Astrocyte of the cerebellum (primary cell): ENCODE data around the gene RAVER1.

ENCODE experiments used
- DNase-seq: peaks from one replicate; pipeline ENCODE4 v3.0.0-alpha.2; 2011; ENCODE audit warnings: low read depth
- H3K4me3 ChIP-seq: 2 replicates; pipeline ENCODE4 v1.5.1; 2011; ENCODE audit warnings: mild to moderate bottlenecking, low read depth, low read length, moderate library complexity
- CTCF ChIP-seq: IDR thresholded peaks from 2 replicates; pipeline ENCODE4 v1.5.1; 2012; ENCODE audit warnings: low read length, low read depth, moderate library complexity, mild to moderate bottlenecking; ENCODE audit errors: missing control alignments
- in situ Hi-C: cut with HindIII; loops from 2 replicates; pipeline ENCODE4 v1.10.0; 2017; ENCODE audit warnings: low sequenced_read_pairs

Gene RAVER1

GRCh38 chr19:10361569-10362011 lies 28.3 kb upstream of the RAVER1 start:
- no peak for DNase-seq
- H3K4me3 ChIP-seq: no peak overlapping the region
- in situ Hi-C loops: no loop called here
- no peak for TF ChIP-seq CTCF

- no peak for DNase-seq
- TF ChIP-seq CTCF: no peak
- H3K4me3 ChIP-seq: no peak overlapping the region
- in situ Hi-C loops: no loop called here
Observed at GRCh38 chr19:10356431-10356830, 23.1 kb upstream of the RAVER1 start.

DNA sequence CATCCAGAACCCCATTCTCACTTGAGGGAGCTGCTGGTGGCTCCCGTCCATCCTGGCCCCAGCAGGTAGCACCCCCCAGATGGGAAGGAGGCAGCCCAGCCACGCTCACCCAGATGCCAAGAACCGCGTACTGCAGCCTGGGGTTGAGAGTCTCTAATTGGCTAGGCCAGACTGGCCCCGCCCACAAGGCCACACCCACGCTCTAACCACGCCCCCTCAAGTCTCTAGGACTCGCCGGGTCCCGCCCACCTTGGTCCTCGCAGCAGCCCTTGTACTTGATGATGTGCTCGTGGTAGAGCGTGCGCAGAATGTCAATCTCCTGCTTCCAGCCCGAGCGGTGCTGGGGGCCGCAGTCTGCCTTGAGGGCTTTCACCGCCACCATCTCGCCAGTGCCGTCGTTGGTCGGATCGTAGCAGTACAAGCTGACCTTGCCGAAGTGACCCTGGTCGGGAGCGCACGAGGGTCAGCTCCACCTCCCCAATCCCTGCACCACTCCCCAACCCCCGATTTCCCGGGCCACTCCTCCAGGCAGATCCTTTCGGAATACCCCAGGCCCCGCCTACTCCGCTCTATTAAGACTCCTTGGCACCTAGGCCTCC lies 20.6 kb upstream of the RAVER1 start:
- in situ Hi-C loops: no loop called here
- no peak for TF ChIP-seq CTCF
- H3K4me3 ChIP-seq: no peak overlapping the region
- DNase-seq: no peak

- in situ Hi-C loops: no loop called here
- no peak overlapping the region for H3K4me3 ChIP-seq
- no peak for TF ChIP-seq CTCF
- DNase-seq: no peak
Observed at GRCh38 chr19:10352764-10353671, 19.7 kb upstream of the RAVER1 start.

- no peak overlapping the region for H3K4me3 ChIP-seq
- no peak for TF ChIP-seq CTCF
- in situ Hi-C loops: no loop called here
- no peak for DNase-seq
Observed at GRCh38 chr19:10346509-10346908, 13.2 kb upstream of the RAVER1 start.

DNA sequence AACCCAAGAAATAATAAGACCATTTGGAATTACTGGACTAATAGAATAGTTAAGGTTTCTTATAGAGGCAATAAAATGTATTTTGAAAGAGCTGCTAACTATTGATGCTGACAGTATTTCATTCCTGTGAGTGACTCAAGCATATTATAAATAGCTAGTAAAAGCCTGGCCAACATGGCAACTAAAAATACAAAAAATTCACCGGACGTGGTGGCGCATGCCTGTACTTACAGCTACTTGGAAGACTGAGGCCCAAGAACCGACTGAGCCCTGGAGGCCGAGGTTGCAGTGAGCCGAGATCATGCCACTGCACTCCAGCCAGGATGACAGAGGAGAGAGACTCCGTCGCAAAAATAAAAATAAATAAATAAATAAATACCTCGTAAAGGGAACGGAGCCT lies 11.5 kb upstream of the RAVER1 start:
- TF ChIP-seq CTCF: no peak
- in situ Hi-C loops: no loop called here
- no peak overlapping the region for H3K4me3 ChIP-seq
- no peak for DNase-seq
